Left lung (tissue), 10 donors: ENCODE results near the gene RHO. TPM values are rescaled to one million over a fixed set of nuclear protein-coding genes. Genes with fewer than 3 reads are reported as not detected.

ENCODE experiments used
- ATAC-seq: fragments of 200-7000 bp; cut with Tn5 transposase; one replicate; pipeline ENCODE4 v1.9.1; 2020; ENCODE audit warnings: moderate library complexity
- DNase-seq, 4 donors: peaks; one replicate each; pipeline ENCODE4 v3.0.0-alpha.2; 2013 to 2020
- H3K27ac ChIP-seq, 2 donors: fragments of 200-600 bp; sonication (generic) in 1 of 2; one replicate each; pipeline versions ENCODE4 v1.5.0 to v1.8.0; 2020 to 2021
- H3K27me3 ChIP-seq, 2 donors: fragments of 200-600 bp; sonication (generic) in 1 of 2; one replicate each; pipeline versions ENCODE4 v1.5.0 to v1.8.0; 2020 to 2021
- H3K36me3 ChIP-seq, 2 donors: fragments of 200-600 bp; sonication (generic) in 1 of 2; one replicate each; pipeline versions ENCODE4 v1.5.0 to v1.8.0; 2020 to 2021
- H3K4me1 ChIP-seq, 2 donors: fragments of 200-600 bp; one replicate each; pipeline ENCODE4 v1.8.0; 2021
- H3K4me3 ChIP-seq, 2 donors: fragments of 200-600 bp; sonication (generic) in 1 of 2; one replicate each; pipeline versions ENCODE4 v1.5.0 to v1.8.0; 2020 to 2021; ENCODE audit warnings: mild to moderate bottlenecking in 1 of 2
- H3K9me3 ChIP-seq, 2 donors: fragments of 200-600 bp; sonication (generic) in 1 of 2; one replicate each; pipeline versions ENCODE4 v1.5.0 to v1.8.0; 2020 to 2021
- intact Hi-C, 2 donors: fragments of 100-400 bp; cut with DNase I; formaldehyde crosslinking; loops; one replicate each; pipeline versions ENCODE4 v1.11.2 to v1.14.2; 2022
- polyA plus RNA-seq, 6 donors: library from polyadenylated mRNA; unstranded; fragments of 120-200 nt; gene quantifications; one replicate each; pipeline ENCODE4 v1.2.1, GENCODE V29; 2013; ENCODE audit not compliant: insufficient read length in 6 of 6
- total RNA-seq, 2 donors: library from RNA; stranded (reverse); fragmentation: NEBNext Ultra II Directional; extraction: Animal tissue kit (Norgen Biotek cat#: 25700); gene quantifications; one replicate each; pipeline ENCODE4 v1.2.1, GENCODE V29; 2021
- TF ChIP-seq, protein P1 (sequence below), 2 donors: fragments of 200-600 bp; sonication (generic) in 1 of 2; IDR thresholded peaks; one replicate each; pipeline versions ENCODE4 v1.5.0 to v1.8.0; 2021; ENCODE audit warnings: antibody characterized with exemption in 2 of 2
- donor health status: DM: no; HTN: yes; CAD: no.
- donor health status: DM: no; HTN: no; CAD: no.

The RHO gene
- total and polyA plus RNA-seq, 8 donors, result 0.08 to 0.17 (median 0.09) TPM; not detected in 2

DNA sequence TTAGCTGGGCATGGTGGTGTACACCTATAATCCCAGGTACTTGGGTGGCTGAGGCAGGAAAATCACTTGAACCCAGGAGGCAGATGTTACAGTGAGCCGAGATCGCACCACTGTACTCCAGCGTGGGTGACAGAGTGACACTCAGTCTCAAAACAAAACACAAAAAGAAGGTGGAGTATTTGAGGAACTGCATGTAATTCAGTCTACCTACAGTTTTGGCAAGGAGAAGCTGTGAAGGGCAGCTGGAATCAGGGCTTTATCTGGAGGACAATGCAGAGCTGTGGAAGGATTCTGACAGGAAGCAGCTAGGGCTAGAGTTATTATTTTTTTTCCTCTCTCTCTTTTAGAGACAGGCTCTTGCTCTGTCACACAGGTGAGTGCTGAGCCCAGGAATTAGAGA lies 21.4 kb downstream of the RHO start:
- ATAC-seq, result no peak
- intact Hi-C loops, result no loop called here
- TF ChIP-seq, protein P1, sequence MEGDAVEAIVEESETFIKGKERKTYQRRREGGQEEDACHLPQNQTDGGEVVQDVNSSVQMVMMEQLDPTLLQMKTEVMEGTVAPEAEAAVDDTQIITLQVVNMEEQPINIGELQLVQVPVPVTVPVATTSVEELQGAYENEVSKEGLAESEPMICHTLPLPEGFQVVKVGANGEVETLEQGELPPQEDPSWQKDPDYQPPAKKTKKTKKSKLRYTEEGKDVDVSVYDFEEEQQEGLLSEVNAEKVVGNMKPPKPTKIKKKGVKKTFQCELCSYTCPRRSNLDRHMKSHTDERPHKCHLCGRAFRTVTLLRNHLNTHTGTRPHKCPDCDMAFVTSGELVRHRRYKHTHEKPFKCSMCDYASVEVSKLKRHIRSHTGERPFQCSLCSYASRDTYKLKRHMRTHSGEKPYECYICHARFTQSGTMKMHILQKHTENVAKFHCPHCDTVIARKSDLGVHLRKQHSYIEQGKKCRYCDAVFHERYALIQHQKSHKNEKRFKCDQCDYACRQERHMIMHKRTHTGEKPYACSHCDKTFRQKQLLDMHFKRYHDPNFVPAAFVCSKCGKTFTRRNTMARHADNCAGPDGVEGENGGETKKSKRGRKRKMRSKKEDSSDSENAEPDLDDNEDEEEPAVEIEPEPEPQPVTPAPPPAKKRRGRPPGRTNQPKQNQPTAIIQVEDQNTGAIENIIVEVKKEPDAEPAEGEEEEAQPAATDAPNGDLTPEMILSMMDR (IDR thresholded peaks at IDR 0.05), result no peak

DNA sequence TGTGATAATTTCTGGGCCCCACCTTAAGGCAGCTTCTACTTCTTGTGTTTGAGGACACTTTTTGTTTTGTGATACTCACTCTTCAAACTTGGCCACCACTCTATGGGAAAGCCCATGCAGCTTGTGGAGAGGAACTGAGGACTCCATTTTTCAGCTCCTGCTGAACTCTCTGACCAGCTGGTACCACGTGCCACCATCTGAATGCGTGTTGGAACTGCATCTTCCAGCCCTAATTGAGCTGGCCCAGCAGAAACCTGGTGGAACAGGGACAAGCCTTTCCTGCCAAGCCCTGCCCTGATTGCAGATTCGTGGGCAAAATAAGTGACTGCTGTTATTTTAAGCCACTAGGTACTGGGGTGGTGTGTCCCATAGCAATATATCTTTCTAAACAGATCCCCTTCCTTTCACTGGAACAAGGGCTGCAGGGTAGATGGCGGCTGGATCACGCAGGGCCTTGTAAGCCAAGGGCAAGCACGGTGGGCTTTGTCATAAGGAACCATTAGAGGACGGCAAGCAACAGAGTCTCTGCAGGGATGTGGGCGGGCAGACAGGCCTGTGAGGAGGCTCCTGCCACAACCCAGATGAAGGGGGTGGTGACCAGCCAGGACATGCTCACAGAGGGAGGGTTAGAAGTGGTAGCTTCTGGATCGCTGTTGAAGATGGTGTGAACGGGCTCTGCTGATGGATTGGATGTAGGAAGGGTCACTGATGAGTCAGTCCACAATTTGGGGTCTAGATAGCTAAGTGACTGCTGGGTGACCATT lies 24.0 kb downstream of the RHO start:
- H3K9me3 ChIP-seq, result no peaks in the 10 kb centered on the region
- peaks cover 0 to 28% of the 10 kb centered on the region in 2 donors for H3K36me3 ChIP-seq
- TF ChIP-seq, protein P1 (IDR thresholded peaks at IDR 0.05), result no peak
- intact Hi-C loops, result no loop called here
- H3K4me1 ChIP-seq, result peaks cover 4 to 32% of the 10 kb centered on the region in 2 donors
- no peaks in the 10 kb centered on the region for H3K27me3 ChIP-seq
- no peak overlapping the region for H3K4me3 ChIP-seq
- ATAC-seq (no peak), DNase-seq (peak in 1 of 4 donors; percentile 29)
- no peak overlapping the region for H3K27ac ChIP-seq

More for the DNA sequence above, 21.4 kb downstream of the RHO start:
- Histone ChIP-seq H3K4me1 (peaks cover 0 to 15% of the 10 kb centered on the region in 2 donors), H3K9me3 (no peaks in the 10 kb centered on the region), H3K36me3 (peaks cover 0 to 1% of the 10 kb centered on the region in 2 donors), H3K4me3 (no peak overlapping the region), H3K27ac (no peak overlapping the region), H3K27me3 (no peaks in the 10 kb centered on the region)
- DNase-seq, result no peak

DNA sequence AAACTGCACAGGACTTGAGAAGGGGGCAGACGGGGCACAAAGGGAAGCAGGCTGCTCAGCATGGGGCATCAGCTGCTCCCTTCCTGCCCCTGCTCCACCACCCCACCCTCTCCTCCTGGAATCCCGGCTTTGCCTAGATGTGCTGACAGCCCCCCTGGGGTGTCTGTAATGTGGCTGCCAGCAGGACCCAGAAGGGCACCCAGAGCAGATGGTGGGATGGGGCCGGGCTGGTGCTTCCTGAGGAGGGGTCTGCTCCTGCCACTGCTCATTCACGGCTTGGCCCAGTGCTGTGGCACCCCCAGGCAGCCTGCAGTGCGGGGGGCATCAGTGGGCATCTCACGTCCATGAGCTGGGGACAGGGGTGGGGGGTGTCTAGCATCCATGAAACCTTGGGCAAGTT lies 24.7 kb downstream of the RHO start:
- ATAC-seq (no peak), DNase-seq (peak in 1 of 4 donors; percentile 71)
- TF ChIP-seq, protein P1 (IDR thresholded peaks at IDR 0.05), result no peak
- Histone ChIP-seq H3K27ac (no peak overlapping the region), H3K36me3 (peaks cover 0 to 35% of the 10 kb centered on the region in 2 donors), H3K27me3 (no peaks in the 10 kb centered on the region), H3K4me1 (peaks cover 6 to 38% of the 10 kb centered on the region in 2 donors), H3K9me3 (no peaks in the 10 kb centered on the region), H3K4me3 (no peak overlapping the region)
- intact Hi-C loops, result no loop called here

DNA sequence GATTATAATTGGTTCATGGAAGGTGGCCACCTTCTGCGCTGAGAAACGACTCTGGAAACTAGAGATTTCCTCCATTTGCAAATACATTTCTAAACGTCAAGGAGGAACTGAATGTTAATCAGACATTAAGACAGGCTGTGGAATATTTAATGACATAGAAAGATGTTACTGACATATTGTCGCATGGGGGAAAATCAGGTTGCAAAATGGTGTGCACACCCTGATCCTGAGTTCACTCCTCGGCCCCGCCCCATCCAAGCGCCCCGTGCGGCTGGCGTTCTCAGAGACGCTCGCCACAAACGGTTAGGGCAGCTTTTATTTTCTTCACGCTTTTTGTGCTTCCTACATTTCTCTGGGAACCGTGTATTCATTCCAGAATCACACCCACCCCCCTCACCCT lies 25.3 kb downstream of the RHO start:
- H3K27me3 ChIP-seq, result no peaks in the 10 kb centered on the region
- TF ChIP-seq, protein P1 (IDR thresholded peaks at IDR 0.05), result no peak
- DNase-seq, result peak in 1 of 4 donors; percentile 85
- peaks cover 6 to 44% of the 10 kb centered on the region in 2 donors for H3K4me1 ChIP-seq
- ATAC-seq, result peak; percentile 22
- intact Hi-C loops, result no loop called here
- no peak overlapping the region for H3K4me3 ChIP-seq
- H3K36me3 ChIP-seq, result peaks cover 0 to 40% of the 10 kb centered on the region in 2 donors
- no peaks in the 10 kb centered on the region for H3K9me3 ChIP-seq
- H3K27ac ChIP-seq, result peak overlapping the region in 1 of 2 donors; percentile 3

DNA sequence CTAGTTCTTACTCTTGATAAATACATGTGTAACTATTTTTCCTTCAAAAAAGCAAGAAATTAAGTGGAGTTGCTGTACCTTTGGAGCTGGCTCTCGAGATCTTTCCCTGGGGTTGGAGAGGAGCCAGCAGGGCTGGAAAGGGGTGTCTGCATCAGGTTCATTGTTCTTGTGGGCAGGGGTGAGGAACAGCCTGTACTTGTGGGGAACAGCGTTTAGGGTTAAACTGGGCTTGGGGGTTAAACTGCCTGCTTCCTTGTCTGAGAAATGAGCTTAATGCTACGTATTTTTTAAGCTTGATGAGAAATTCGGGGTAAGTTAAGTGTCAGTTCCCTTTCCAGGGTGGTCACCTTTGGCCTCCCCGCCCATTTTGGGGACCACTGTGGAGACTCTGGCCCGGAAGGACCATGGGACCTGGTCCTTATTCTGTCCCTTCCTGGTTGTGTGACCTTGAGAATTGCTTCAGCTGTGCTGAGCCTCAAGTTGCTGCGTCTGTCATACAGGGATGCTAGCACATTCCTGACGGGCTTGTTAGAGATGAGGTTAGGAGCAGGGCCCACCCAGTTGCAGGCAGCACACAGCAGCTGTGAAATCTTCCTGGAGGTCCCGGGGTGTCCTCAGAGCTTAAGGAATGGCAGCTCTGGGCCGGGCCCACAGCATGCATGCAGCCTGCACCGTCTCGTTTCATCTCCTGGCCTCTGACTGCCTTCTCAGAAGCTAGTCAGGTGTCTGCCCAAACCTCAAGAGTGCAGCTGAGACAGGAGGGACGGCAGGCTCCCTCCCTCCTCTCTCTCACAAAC lies 26.1 kb downstream of the RHO start:
- Histone ChIP-seq H3K36me3 (peaks cover 0 to 49% of the 10 kb centered on the region in 2 donors), H3K9me3 (no peaks in the 10 kb centered on the region), H3K4me1 (peaks cover 6 to 52% of the 10 kb centered on the region in 2 donors), H3K27me3 (no peaks in the 10 kb centered on the region), H3K27ac (no peak overlapping the region), H3K4me3 (no peak overlapping the region)
- ATAC-seq, result no peak
- peak in 1 of 4 donors; percentile 49 for DNase-seq
- TF ChIP-seq, protein P1 (IDR thresholded peaks at IDR 0.05), result no peak
- intact Hi-C loops, result no loop called here
